IMR-90 (cell line): ENCODE results near the gene RPS26. TPM values are rescaled to one million over a fixed set of nuclear protein-coding genes. Genes with fewer than 3 reads are reported as not detected.

ENCODE experiments used
- ATAC-seq: fragments of 200-7000 bp; cut with Tn5 transposase; 2 replicates; pipeline ENCODE4 v1.9.1; 2020; ENCODE audit warnings: low read depth, mild to moderate bottlenecking, moderate library complexity
- BruUV-seq: library from RNA; stranded (reverse); fragments of 400-500 nt; replicated peaks from 2 replicates; lab custom pipeline; 2021; lab: Mats Ljungman, UMichigan
- CTCF ChIA-PET: fragments of 300-600 bp; formaldehyde crosslinking; extraction: SDS; loops from one replicate; lab custom pipeline; 2021; ENCODE audit warnings: antibody characterized with exemption; lab: Yijun Ruan, JAX
- POLR2A ChIA-PET: fragments of 300-600 bp; sonication (Branson Sonifier 250); formaldehyde crosslinking; loops from one replicate; lab custom pipeline; 2022; ENCODE audit warnings: antibody characterized with exemption; ENCODE audit not compliant: unreplicated experiment; lab: Charles Lee
- DNase-seq: peaks from one replicate; pipeline ENCODE4 v3.0.0; 2013
- H2AFZ ChIP-seq: replicated peaks from 2 replicates; pipeline ENCODE3; 2013; ENCODE audit warnings: low read length, mild to moderate bottlenecking; ENCODE audit not compliant: poor library complexity
- H2AK5ac ChIP-seq: 2 replicates; pipeline ENCODE4 v1.6.1; 2013; ENCODE audit warnings: low read depth, low read length, inconsistent platforms
- H2AK9ac ChIP-seq: replicated peaks from 2 replicates; pipeline ENCODE3; 2013; ENCODE audit warnings: mild to moderate bottlenecking, low read depth, low read length, moderate library complexity; ENCODE audit not compliant: poor library complexity
- H2BK120ac ChIP-seq: 2 replicates; pipeline ENCODE4 v1.6.1; 2013; ENCODE audit warnings: low read depth, low read length, inconsistent platforms
- H2BK15ac ChIP-seq: 3 replicates; pipeline ENCODE4 v1.6.1; 2013; ENCODE audit warnings: low read depth, low read length, inconsistent platforms
- H2BK20ac ChIP-seq: 2 replicates; pipeline ENCODE4 v1.6.1; 2013; ENCODE audit warnings: low read depth, mild to moderate bottlenecking, inconsistent platforms, low read length, moderate library complexity
- H2BK5ac ChIP-seq: 2 replicates; pipeline ENCODE4 v1.6.1; 2013; ENCODE audit warnings: mild to moderate bottlenecking, low read depth, low read length, inconsistent platforms; ENCODE audit not compliant: poor library complexity, severe bottlenecking
- H3K14ac ChIP-seq: replicated peaks from 2 replicates; pipeline ENCODE4 v1.6.1; 2013; ENCODE audit warnings: low read depth, low read length, inconsistent platforms
- H3K18ac ChIP-seq: 2 replicates; pipeline ENCODE4 v1.6.1; 2013; ENCODE audit warnings: low read depth, low read length, control low read depth
- H3K23ac ChIP-seq: 2 replicates; pipeline ENCODE4 v1.6.1; 2013; ENCODE audit warnings: low read depth, low read length, inconsistent platforms
- H3K27ac ChIP-seq: 2 replicates; pipeline ENCODE4 v1.5.1; 2013; ENCODE audit warnings: mild to moderate bottlenecking, control low read depth, low read length; ENCODE audit not compliant: insufficient read depth
- H3K27me3 ChIP-seq: 2 replicates; pipeline ENCODE4 v1.6.1; 2013; ENCODE audit warnings: low read length; ENCODE audit not compliant: control insufficient read depth, insufficient read depth
- H3K36me3 ChIP-seq: 2 replicates; pipeline ENCODE4 v1.6.1; 2013; ENCODE audit warnings: low read length, mixed read lengths; ENCODE audit not compliant: control insufficient read depth, insufficient read depth
- H3K4ac ChIP-seq: 2 replicates; pipeline ENCODE4 v1.6.1; 2013; ENCODE audit warnings: low read depth, low read length, inconsistent platforms
- H3K4me1 ChIP-seq: 2 replicates; pipeline ENCODE4 v1.6.1; 2013; ENCODE audit warnings: low read length, mixed read lengths; ENCODE audit not compliant: control insufficient read depth, insufficient read depth
- H3K4me2 ChIP-seq: 2 replicates; pipeline ENCODE4 v1.6.1; 2013; ENCODE audit warnings: low read depth, mild to moderate bottlenecking, control low read depth, low read length, moderate library complexity
- H3K4me3 ChIP-seq: 2 replicates; pipeline ENCODE4 v1.5.1; 2013; ENCODE audit warnings: low read depth, mild to moderate bottlenecking, control low read depth, low read length, moderate library complexity; ENCODE audit not compliant: insufficient read depth
- H3K56ac ChIP-seq: 2 replicates; pipeline ENCODE4 v1.6.1; 2013; ENCODE audit warnings: low read length, inconsistent platforms; ENCODE audit not compliant: insufficient read depth; ENCODE audit errors: extremely low read depth
- H3K79me1 ChIP-seq, 2 experiments: 2 replicates each; pipeline ENCODE4 v1.6.1; 2013; ENCODE audit warnings: low read length in 2 of 2, inconsistent platforms in 1 of 2, low read depth in 1 of 2
- H3K9ac ChIP-seq: 2 replicates; pipeline ENCODE4 v1.6.1; 2013; ENCODE audit warnings: low read depth, low read length, control low read depth
- H3K9me1 ChIP-seq: 2 replicates; pipeline ENCODE4 v1.6.1; 2013; ENCODE audit warnings: low read length, inconsistent platforms; ENCODE audit not compliant: insufficient read depth
- H3K9me3 ChIP-seq: 2 replicates; pipeline ENCODE4 v1.6.1; 2013; ENCODE audit warnings: low read length; ENCODE audit not compliant: control insufficient read depth, insufficient read depth
- H4K20me1 ChIP-seq: 2 replicates; pipeline ENCODE4 v1.6.1; 2013; ENCODE audit warnings: low read length, inconsistent platforms; ENCODE audit not compliant: insufficient read depth
- H4K5ac ChIP-seq: 2 replicates; pipeline ENCODE4 v1.6.1; 2013; ENCODE audit warnings: mild to moderate bottlenecking, low read depth, low read length, control low read depth
- H4K8ac ChIP-seq, 2 experiments: 2 replicates each; pipeline ENCODE4 v1.6.1; 2013; ENCODE audit warnings: low read depth in 2 of 2, low read length in 2 of 2, control low read depth in 1 of 2, inconsistent platforms in 1 of 2
- H4K91ac ChIP-seq: 2 replicates; pipeline ENCODE4 v1.6.1; 2013; ENCODE audit warnings: low read depth, low read length, inconsistent platforms; ENCODE audit not compliant: insufficient read depth
- MAZ ChIP-seq: IDR thresholded peaks from 2 replicates; pipeline ENCODE4 v1.6.1; 2012; ENCODE audit warnings: low read depth, mild to moderate bottlenecking, low read length, improper control_type of control experiment, moderate library complexity, borderline replicate concordance
- POLR2A ChIP-seq: IDR thresholded peaks from 2 replicates; pipeline ENCODE4 v1.6.1; 2012; ENCODE audit warnings: mild to moderate bottlenecking, low read depth, low read length
- RFX5 ChIP-seq: IDR thresholded peaks from 2 replicates; pipeline ENCODE4 v1.8.0; 2012; ENCODE audit warnings: low read depth, mild to moderate bottlenecking, low read length, moderate library complexity
- WGBS, 2 experiments: methylation state at CpG; one replicate each; pipeline versions ENCODE4 v1.1.5 to v1.1.7; 2013; ENCODE audit warnings: missing lambda C conversion rate in 2 of 2; ENCODE audit not compliant: insufficient read length in 1 of 2; ENCODE audit errors: extremely low coverage in 2 of 2; 5-methylcytosine and 5-hydroxymethylcytosine counted together
- dilution Hi-C: fragments of 300-500 bp; cut with HindIII; formaldehyde crosslinking; loops from one replicate; pipeline ENCODE4 v1.14.3; 2018; ENCODE audit warnings: low sequenced_read_pairs; ENCODE audit not compliant: unreplicated experiment
- in situ Hi-C: fragments of 300-500 bp; cut with MboI; formaldehyde crosslinking; loops from 3 replicates; pipeline ENCODE4 v1.14.3; 2019; ENCODE audit warnings: low sequenced_read_pairs, inconsistent platforms, mixed read lengths
- intact Hi-C: fragments of 100-400 bp; cut with micrococcal nuclease; formaldehyde crosslinking; loops from 2 replicates; pipeline ENCODE4 v1.10.0; 2022
- polyA plus RNA-seq, 3 experiments: library from polyadenylated mRNA; depleted of rRNA; stranded (reverse); fragments of >200 nt; gene quantifications; 2 replicates each; pipeline ENCODE4 v1.2.3, GENCODE V29; 2012; ENCODE audit warnings: low replicate concordance in 1 of 3
- total RNA-seq: library from RNA; depleted of rRNA; stranded (reverse); fragments of >200 nt; gene quantifications from 2 replicates; pipeline ENCODE4 v1.2.3, GENCODE V29; 2012

Gene RPS26
- total and polyA plus RNA-seq, 2 of the 4 experiments (the other 2 are of a cell fraction): 307 to 1,824 TPM

DNA sequence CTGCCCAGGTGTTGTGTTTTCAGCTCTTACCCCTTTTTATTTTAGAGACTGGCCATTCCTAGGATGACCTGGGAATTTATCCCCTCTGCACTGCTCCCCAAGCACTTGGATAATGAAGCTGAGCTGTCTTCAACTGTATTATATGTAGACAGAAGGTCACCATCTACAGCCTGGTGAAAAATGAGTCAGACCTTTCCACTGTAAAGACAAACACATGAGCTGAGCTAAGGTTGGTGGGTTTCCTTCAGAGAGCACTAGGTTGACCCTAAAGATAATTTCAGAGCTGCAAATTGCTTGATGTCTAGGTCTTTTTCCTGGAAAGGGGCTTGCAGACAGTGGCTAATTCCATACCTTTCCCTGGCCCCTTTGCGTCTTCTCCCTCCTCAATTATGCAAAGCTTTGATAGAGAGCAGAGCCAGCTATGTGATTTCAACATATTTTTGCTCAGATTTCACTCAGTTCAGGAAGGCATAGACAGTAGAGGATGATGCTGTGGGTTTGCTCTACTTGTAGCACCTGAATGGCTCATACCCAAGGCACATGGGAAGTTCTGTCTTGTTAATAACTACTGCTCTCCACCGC, 30.1 kb upstream of the RPS26 start:
- H4K5ac ChIP-seq: no peak overlapping the region
- no peak overlapping the region for H3K9ac ChIP-seq
- no peak overlapping the region for H3K18ac ChIP-seq
- H3K23ac ChIP-seq: 0 out of 2 replicates have a peak overlapping the region, but pooled peaks have one; percentile 43
- no peak overlapping the region for H3K27ac ChIP-seq
- BruUV-seq: no TSS peak
- H3K9me3 ChIP-seq: no peaks in the 10 kb centered on the region
- dilution Hi-C loops: no loop called here
- H3K4ac ChIP-seq: no peak overlapping the region
- peaks cover 7% of the 10 kb centered on the region for H3K9me1 ChIP-seq
- no peak overlapping the region for H2AFZ ChIP-seq
- CTCF ChIA-PET: no interaction called here
- DNase-seq (no peak), ATAC-seq (no peak)
- H3K4me2 ChIP-seq: no peak overlapping the region
- H3K79me1 ChIP-seq: peaks cover 3 to 12% of the 10 kb centered on the region in 2 experiments; a peak in 3 of 4 replicates
- POLR2A ChIA-PET: no interaction called here
- no peak overlapping the region for H3K56ac ChIP-seq
- no peak overlapping the region for H3K14ac ChIP-seq
- H2AK5ac ChIP-seq: no peak overlapping the region
- no peak overlapping the region for H2BK120ac ChIP-seq
- H2BK5ac ChIP-seq: no peak overlapping the region
- no peak overlapping the region for H4K91ac ChIP-seq
- H3K36me3 ChIP-seq: no peaks in the 10 kb centered on the region; the same call in 1 of the 2 replicates
- no peaks in the 10 kb centered on the region for H3K4me1 ChIP-seq
- H2AK9ac ChIP-seq: no peak overlapping the region
- no peaks in the 10 kb centered on the region for H4K20me1 ChIP-seq
- in situ Hi-C loops: no loop called here
- no CpG with 5 or more reads among the region's 2 CpGs for WGBS, 2 experiments
- TF ChIP-seq POLR2A (no peak), RFX5 (no peak), MAZ (no peak)
- no peak overlapping the region for H3K4me3 ChIP-seq
- no peaks in the 10 kb centered on the region for H3K27me3 ChIP-seq
- no peak overlapping the region for H2BK20ac ChIP-seq
- no peak overlapping the region for H2BK15ac ChIP-seq
- no peak overlapping the region for H4K8ac ChIP-seq
- intact Hi-C loops: no loop called here
